ENCODE data around the gene ADAMTSL1. TPM values are rescaled to one million over a fixed set of nuclear protein-coding genes. Genes with fewer than 3 reads are reported as not detected.

ADAMTSL1 gene
- total RNA-seq, 1 experiment from 2014 or later: not detected

DNA sequence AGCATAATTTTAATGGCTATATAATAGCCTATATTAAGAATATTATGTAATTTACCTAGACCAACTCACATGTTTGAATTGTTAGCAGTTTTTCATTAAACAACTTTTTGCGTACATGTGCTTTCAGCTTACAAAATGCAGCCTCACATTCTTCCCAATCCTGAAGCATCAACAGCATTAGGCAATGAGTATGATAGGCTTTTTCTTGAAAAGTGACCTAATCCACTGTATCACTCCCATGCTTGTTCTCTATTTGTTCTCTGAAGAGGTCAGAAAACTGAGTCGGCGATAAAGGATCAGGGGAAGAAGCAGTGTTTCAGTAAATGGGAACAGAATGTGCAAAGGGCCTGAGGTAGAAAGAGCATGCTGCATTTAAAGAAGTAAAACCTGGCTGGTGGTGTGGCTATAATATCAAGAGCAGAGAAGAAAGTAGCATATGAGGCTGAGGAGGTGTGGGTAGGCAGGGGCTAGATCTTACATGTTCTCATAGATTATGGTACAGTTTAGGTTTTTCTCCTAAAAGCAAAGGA is 346.7 kb downstream of the ADAMTSL1 start:
- intact Hi-C loops (cut with micrococcal nuclease): loop anchor here (10.0 kb wide), 1 partner anchor 1296 kb away; no protein-coding TSS in a partner anchor
- no TSS peak for BruUV-seq (replicated peaks)
- Histone ChIP-seq H2AFZ (ENCODE audit: low read depth, low read length, poor library complexity, severe bottlenecking) (no peak overlapping the region), H3K4me2 (ENCODE audit: low read length) (no peak overlapping the region), H3K9me3 (ENCODE audit: control insufficient read depth in 1 of 2, insufficient read depth in 1 of 2, low read depth in 1 of 2, low read length in 2 of 2) (no peaks in the 10 kb centered on the region), H3K9me2 (ENCODE audit: insufficient read depth) (no peaks in the 10 kb centered on the region), H3K36me3 (ENCODE audit: control insufficient read depth in 1 of 2, insufficient read depth in 2 of 2, low read length in 2 of 2) (no peaks in the 10 kb centered on the region), H3K79me2 (ENCODE audit: insufficient read depth, low read length) (no peaks in the 10 kb centered on the region), H3K27me3 (ENCODE audit: insufficient read depth, low read length) (no peaks in the 10 kb centered on the region; the same call in 1 of the 2 replicates), H3K4me1 (ENCODE audit: control insufficient read depth in 1 of 2, insufficient read depth in 2 of 2, low read length in 2 of 2) (peaks cover 5 to 9% of the 10 kb centered on the region in 2 experiments; a peak in 3 of 4 replicates), H4K20me1 (ENCODE audit: insufficient read depth) (no peaks in the 10 kb centered on the region), H3K27ac (ENCODE audit: low read depth, low read length) (no peak overlapping the region), H3K9ac (ENCODE audit: low read length) (no peak overlapping the region), H3K4me3 (replicated peaks in 1 of 2; ENCODE audit: low read depth in 1 of 2, low read length in 2 of 2) (no peak overlapping the region)
- ATAC-seq: no peak
- ChIA-PET CTCF (no interaction called here), POLR2A (no interaction called here), RAD21 (ENCODE audit: low non-redundant PET in 1 of 2, low total read pairs in 2 of 2, uncharacterized antibody in 2 of 2, unreplicated experiment in 2 of 2) (no interaction called here)
- DNase-seq (ENCODE audit: low read depth, low spot score): no peak
- TF ChIP-seq RAD21 (IDR thresholded peaks at IDR 0.05; ENCODE audit: low read depth) (no peak), EZH2 (IDR thresholded peaks at IDR 0.05) (no peak), FOSL1 (IDR thresholded peaks at IDR 0.05; ENCODE audit: low read depth) (no peak), ZFX (IDR thresholded peaks at IDR 0.05) (no peak), ZNF274 (IDR thresholded peaks at IDR 0.05; ENCODE audit: low read depth, low read length) (no peak), SIN3A (IDR thresholded peaks at IDR 0.05; ENCODE audit: low read depth) (no peak), POLR2AphosphoS5 (IDR thresholded peaks at IDR 0.05; ENCODE audit: low read depth, low read length) (no peak), CBX3 (IDR thresholded peaks at IDR 0.05; ENCODE audit: low read depth) (no peak), EZH2phosphoT487 (IDR thresholded peaks at IDR 0.05; ENCODE audit: borderline replicate concordance) (no peak), CEBPB (IDR thresholded peaks at IDR 0.05; ENCODE audit: low read depth) (no peak), SP1 (IDR thresholded peaks at IDR 0.05; ENCODE audit: low read depth) (no peak), TCF7L2 (IDR thresholded peaks at IDR 0.05; ENCODE audit: borderline replicate concordance, extremely low read depth, insufficient read depth, insufficient read length) (no peak), EGR1 (IDR thresholded peaks at IDR 0.05; ENCODE audit: low read depth) (no peak), SRF (IDR thresholded peaks at IDR 0.05; ENCODE audit: low read depth) (no peak)
- TF ChIP-seq, protein P1, sequence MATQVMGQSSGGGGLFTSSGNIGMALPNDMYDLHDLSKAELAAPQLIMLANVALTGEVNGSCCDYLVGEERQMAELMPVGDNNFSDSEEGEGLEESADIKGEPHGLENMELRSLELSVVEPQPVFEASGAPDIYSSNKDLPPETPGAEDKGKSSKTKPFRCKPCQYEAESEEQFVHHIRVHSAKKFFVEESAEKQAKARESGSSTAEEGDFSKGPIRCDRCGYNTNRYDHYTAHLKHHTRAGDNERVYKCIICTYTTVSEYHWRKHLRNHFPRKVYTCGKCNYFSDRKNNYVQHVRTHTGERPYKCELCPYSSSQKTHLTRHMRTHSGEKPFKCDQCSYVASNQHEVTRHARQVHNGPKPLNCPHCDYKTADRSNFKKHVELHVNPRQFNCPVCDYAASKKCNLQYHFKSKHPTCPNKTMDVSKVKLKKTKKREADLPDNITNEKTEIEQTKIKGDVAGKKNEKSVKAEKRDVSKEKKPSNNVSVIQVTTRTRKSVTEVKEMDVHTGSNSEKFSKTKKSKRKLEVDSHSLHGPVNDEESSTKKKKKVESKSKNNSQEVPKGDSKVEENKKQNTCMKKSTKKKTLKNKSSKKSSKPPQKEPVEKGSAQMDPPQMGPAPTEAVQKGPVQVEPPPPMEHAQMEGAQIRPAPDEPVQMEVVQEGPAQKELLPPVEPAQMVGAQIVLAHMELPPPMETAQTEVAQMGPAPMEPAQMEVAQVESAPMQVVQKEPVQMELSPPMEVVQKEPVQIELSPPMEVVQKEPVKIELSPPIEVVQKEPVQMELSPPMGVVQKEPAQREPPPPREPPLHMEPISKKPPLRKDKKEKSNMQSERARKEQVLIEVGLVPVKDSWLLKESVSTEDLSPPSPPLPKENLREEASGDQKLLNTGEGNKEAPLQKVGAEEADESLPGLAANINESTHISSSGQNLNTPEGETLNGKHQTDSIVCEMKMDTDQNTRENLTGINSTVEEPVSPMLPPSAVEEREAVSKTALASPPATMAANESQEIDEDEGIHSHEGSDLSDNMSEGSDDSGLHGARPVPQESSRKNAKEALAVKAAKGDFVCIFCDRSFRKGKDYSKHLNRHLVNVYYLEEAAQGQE (IDR thresholded peaks at IDR 0.05; ENCODE audit: low read depth): no peak
- TF ChIP-seq, protein P2, sequence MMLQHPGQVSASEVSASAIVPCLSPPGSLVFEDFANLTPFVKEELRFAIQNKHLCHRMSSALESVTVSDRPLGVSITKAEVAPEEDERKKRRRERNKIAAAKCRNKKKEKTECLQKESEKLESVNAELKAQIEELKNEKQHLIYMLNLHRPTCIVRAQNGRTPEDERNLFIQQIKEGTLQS (IDR thresholded peaks at IDR 0.05): no peak
